Suppressor macrophage treated with lipopolysaccharide for 1 hour (primary cell): ENCODE measurements around the gene ADAM10.

Experiments used
- DNase-seq, 3 donors: peaks; one replicate each; pipeline ENCODE4 v3.0.0-alpha.2; 2020 to 2022

Gene ADAM10

GRCh38 chr15:58548308-58549012, 201.0 kb downstream of the ADAM10 start:
- DNase-seq = no peak

- no peak for DNase-seq
Observed at GRCh38 chr15:58547628-58548307, 201.7 kb downstream of the ADAM10 start.

- no peak for DNase-seq
Observed at GRCh38 chr15:58546635-58547627, 202.6 kb downstream of the ADAM10 start.

- DNase-seq = no peak
Observed at GRCh38 chr15:58546066-58546591, 203.4 kb downstream of the ADAM10 start.

GRCh38 chr15:58545307-58546065, 204.0 kb downstream of the ADAM10 start:
- DNase-seq = no peak

- no peak for DNase-seq
Observed at GRCh38 chr15:58544756-58545155, 204.8 kb downstream of the ADAM10 start.

- peak in 2 of 3 donors; percentile 42 to 47 for DNase-seq
Observed at GRCh38 chr15:58543664-58544335, 205.7 kb downstream of the ADAM10 start.

GRCh38 chr15:58541410-58542087, 208.0 kb downstream of the ADAM10 start:
- no peak for DNase-seq

- DNase-seq = no peak
Observed at GRCh38 chr15:58539548-58539947, 210.0 kb downstream of the ADAM10 start.

GRCh38 chr15:58538901-58539300, 210.6 kb downstream of the ADAM10 start:
- no peak for DNase-seq
